Activated CD4-positive, alpha-beta T cell treated with anti-CD3 and anti-CD28 coated beads, Interleukin-2, amount 10 ng/mL, durations not matched to agents 7 days and 5 days (primary cell): ENCODE results near the gene GPR176. TPM values are rescaled to one million over a fixed set of nuclear protein-coding genes. Genes with fewer than 3 reads are reported as not detected.

Source experiments
- CTCF ChIA-PET: fragments of 350-600 bp; sonication (Branson Sonifier 250); formaldehyde crosslinking; loops from one replicate; lab custom pipeline; 2021; ENCODE audit warnings: antibody characterized with exemption; lab: Charles Lee
- POLR2A ChIA-PET: fragments of 350-600 bp; sonication (Branson Sonifier 250); formaldehyde crosslinking; loops from one replicate; lab custom pipeline; 2021; ENCODE audit warnings: antibody characterized with exemption; lab: Charles Lee
- DNase-seq: peaks from one replicate; pipeline ENCODE4 v3.0.0-alpha.2; 2020
- H3K27ac Mint-ChIP-seq: one replicate; pipeline ENCODE4 v1.8.0; 2021; ENCODE audit warnings: mild to moderate bottlenecking, moderate library complexity, mixed read lengths
- H3K27me3 Mint-ChIP-seq: one replicate; pipeline ENCODE4 v1.8.0; 2021; ENCODE audit warnings: mixed read lengths
- H3K36me3 Mint-ChIP-seq: one replicate; pipeline ENCODE4 v1.8.0; 2021; ENCODE audit warnings: low read depth, mixed read lengths
- H3K4me1 Mint-ChIP-seq: one replicate; pipeline ENCODE4 v1.8.0; 2021; ENCODE audit warnings: mixed read lengths
- H3K4me3 Mint-ChIP-seq: one replicate; pipeline ENCODE4 v1.8.0; 2021; ENCODE audit warnings: mild to moderate bottlenecking, moderate library complexity, mixed read lengths
- H3K9me3 Mint-ChIP-seq: one replicate; pipeline ENCODE4 v1.8.0; 2021; ENCODE audit warnings: mixed read lengths
- total RNA-seq, 2 experiments: library from RNA; stranded (reverse); gene quantifications; one replicate each; pipeline ENCODE4 v1.2.3, GENCODE V29; 2021

The GPR176 gene
- total RNA-seq, 2 experiments from 2014 or later: not detected

GRCh38 chr15:39931615-39932014 is 11.5 kb upstream of the GPR176 start:
- Mint-ChIP-seq H3K27ac (no peak overlapping the region), H3K4me3 (no peak overlapping the region), H3K9me3 (no peaks in the 10 kb centered on the region), H3K4me1 (peaks cover 32% of the 10 kb centered on the region), H3K27me3 (peaks cover 6% of the 10 kb centered on the region), H3K36me3 (peaks cover 13% of the 10 kb centered on the region)
- ChIA-PET CTCF (interaction anchor here (1.0 to 1.3 kb wide), 3 partner anchors 8 to 12 kb away, joined by 3 to 4 read pairs (median 4); no protein-coding TSS in a partner anchor), POLR2A (no interaction called here)
- DNase-seq: no peak

- POLR2A ChIA-PET: no interaction called here
- no peak for DNase-seq
- Mint-ChIP-seq H3K4me1 (peaks cover 17% of the 10 kb centered on the region), H3K4me3 (no peak overlapping the region), H3K9me3 (peaks cover under 1% of the 10 kb centered on the region), H3K36me3 (peaks cover under 1% of the 10 kb centered on the region), H3K27ac (no peak overlapping the region), H3K27me3 (peaks cover 4% of the 10 kb centered on the region)
- CTCF ChIA-PET: no interaction called here
These were observed 6.5 kb upstream of the GPR176 start for GRCh38 chr15:39926526-39926925.

DNA sequence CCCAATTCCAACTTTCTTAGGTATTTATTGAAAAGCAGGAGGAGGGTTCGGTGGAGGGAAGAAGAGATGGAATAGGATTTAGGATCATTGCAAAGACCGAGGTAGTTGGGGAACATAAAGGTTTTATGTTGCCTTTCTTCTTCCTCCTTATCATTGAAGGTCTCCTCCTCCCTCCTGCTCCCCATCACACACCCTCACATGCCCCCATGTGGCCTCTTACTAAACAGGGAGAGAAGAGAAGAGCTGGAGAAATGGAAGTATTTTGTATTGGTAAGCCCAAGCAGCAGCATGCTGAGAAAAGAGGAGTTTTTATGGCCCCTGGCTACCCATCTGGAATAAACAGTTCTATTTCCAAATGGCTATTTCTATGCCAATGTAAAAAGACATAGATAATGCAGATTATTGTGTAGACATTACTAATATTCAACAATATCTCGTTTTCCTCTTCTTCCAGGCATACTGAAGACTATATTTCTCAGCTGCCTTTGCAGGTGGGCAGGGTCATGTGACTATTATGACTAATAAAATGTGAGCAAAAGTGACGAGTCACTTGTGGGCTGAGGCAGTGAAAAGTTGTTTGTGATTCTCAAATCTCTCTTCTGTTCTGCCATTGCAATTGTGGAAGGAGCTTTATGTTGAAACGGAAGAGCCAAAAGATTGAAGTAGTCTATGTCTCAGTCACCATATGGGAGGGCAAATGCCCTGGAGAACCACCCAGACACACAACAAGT is 5.2 kb upstream of the GPR176 start:
- no peak overlapping the region for H3K27ac Mint-ChIP-seq
- ChIA-PET POLR2A (no interaction called here), CTCF (no interaction called here)
- H3K27me3 Mint-ChIP-seq: peaks cover 9% of the 10 kb centered on the region
- peaks cover 23% of the 10 kb centered on the region for H3K4me1 Mint-ChIP-seq
- H3K36me3 Mint-ChIP-seq: peaks cover 6% of the 10 kb centered on the region
- H3K9me3 Mint-ChIP-seq: peaks cover 6% of the 10 kb centered on the region
- DNase-seq: no peak
- H3K4me3 Mint-ChIP-seq: no peak overlapping the region

DNA sequence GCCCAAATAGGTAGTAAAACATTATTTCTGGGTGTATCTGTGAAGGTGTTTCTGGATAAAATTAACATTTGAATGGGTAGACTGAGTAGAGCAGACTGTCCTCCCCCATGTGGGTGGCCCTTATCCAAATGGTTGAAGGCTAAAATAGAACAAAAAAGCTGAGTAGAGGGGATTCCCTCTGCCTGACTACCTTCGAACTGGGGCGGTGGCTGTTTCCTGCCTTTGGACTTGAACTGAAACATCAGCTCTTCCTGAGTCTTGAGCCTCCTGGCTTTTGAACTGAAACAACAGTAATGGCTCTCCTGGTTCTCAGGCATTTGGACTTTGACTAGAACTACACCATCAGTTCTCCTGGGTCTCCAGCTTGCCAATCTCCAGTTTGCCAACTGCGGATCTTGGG is 4.4 kb upstream of the GPR176 start:
- H3K27ac Mint-ChIP-seq: no peak overlapping the region
- H3K9me3 Mint-ChIP-seq: peaks cover 6% of the 10 kb centered on the region
- peaks cover 6% of the 10 kb centered on the region for H3K36me3 Mint-ChIP-seq
- peaks cover 24% of the 10 kb centered on the region for H3K4me1 Mint-ChIP-seq
- POLR2A ChIA-PET: no interaction called here
- no peak for DNase-seq
- CTCF ChIA-PET: no interaction called here
- H3K27me3 Mint-ChIP-seq: peaks cover 7% of the 10 kb centered on the region
- no peak overlapping the region for H3K4me3 Mint-ChIP-seq

GRCh38 chr15:39922462-39923092 is 2.5 kb upstream of the GPR176 start:
- CTCF ChIA-PET: interaction anchor here (0.6 to 1.2 kb wide), 2 partner anchors 10 to 376 kb away, joined by 4 to 5 read pairs; no protein-coding TSS in a partner anchor
- Mint-ChIP-seq H3K4me1 (peaks cover 25% of the 10 kb centered on the region), H3K4me3 (no peak overlapping the region), H3K36me3 (peaks cover 6% of the 10 kb centered on the region), H3K27ac (no peak overlapping the region), H3K9me3 (peaks cover 6% of the 10 kb centered on the region), H3K27me3 (peaks cover 25% of the 10 kb centered on the region)
- POLR2A ChIA-PET: no interaction called here
- no peak for DNase-seq

GRCh38 chr15:39921274-39921638 is 1.2 kb upstream of the GPR176 start:
- peak overlapping the region; percentile 75 for H3K27ac Mint-ChIP-seq

GRCh38 chr15:39920510-39921273 is 626 bp upstream of the GPR176 start:
- ChIA-PET CTCF (interaction anchor here (1.0 to 1.5 kb wide), 2 partner anchors 11 to 14 kb away, joined by 3 to 4 read pairs; no protein-coding TSS in a partner anchor), POLR2A (no interaction called here)
- Mint-ChIP-seq H3K4me3 (peak overlapping the region; percentile 81), H3K36me3 (peaks cover 6% of the 10 kb centered on the region), H3K4me1 (peaks cover 24% of the 10 kb centered on the region), H3K27ac (peak overlapping the region; percentile 75), H3K27me3 (peaks cover 39% of the 10 kb centered on the region), H3K9me3 (peaks cover 6% of the 10 kb centered on the region)
- DNase-seq: peak; percentile 69

More at GRCh38 chr15:39921274-39921638, 1.2 kb upstream of the GPR176 start:
- no peak for DNase-seq
- POLR2A ChIA-PET: no interaction called here
- Mint-ChIP-seq H3K4me3 (peak overlapping the region; percentile 81), H3K4me1 (peaks cover 25% of the 10 kb centered on the region), H3K36me3 (peaks cover 6% of the 10 kb centered on the region), H3K27me3 (peaks cover 36% of the 10 kb centered on the region), H3K9me3 (peaks cover 6% of the 10 kb centered on the region)
- CTCF ChIA-PET: interaction anchor here (1.0 to 1.5 kb wide), 2 partner anchors 10 to 13 kb away, joined by 3 to 4 read pairs; no protein-coding TSS in a partner anchor

DNA sequence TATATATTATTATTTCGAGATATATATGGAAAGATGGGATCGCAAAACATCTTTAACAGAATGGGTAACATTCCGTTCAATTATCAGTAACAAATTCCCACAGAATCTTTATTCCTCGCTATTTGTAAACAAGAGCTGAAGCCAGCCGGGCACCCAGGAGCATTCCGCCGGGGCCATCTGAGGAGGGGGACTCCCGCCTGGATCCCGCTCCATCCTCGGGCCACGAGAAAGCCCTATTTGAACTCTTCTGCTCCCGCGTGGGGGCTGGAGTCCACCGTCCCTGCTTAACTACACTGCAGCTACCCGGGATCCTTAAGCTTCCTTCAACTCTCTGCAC is 687 bp downstream of the GPR176 start:
- ChIA-PET CTCF (no interaction called here), POLR2A (no interaction called here)
- Mint-ChIP-seq H3K4me3 (peak overlapping the region; percentile 10), H3K27ac (no peak overlapping the region), H3K27me3 (peaks cover 48% of the 10 kb centered on the region), H3K36me3 (peaks cover 6% of the 10 kb centered on the region), H3K4me1 (peaks cover 18% of the 10 kb centered on the region), H3K9me3 (peaks cover 12% of the 10 kb centered on the region)
- no peak for DNase-seq

DNA sequence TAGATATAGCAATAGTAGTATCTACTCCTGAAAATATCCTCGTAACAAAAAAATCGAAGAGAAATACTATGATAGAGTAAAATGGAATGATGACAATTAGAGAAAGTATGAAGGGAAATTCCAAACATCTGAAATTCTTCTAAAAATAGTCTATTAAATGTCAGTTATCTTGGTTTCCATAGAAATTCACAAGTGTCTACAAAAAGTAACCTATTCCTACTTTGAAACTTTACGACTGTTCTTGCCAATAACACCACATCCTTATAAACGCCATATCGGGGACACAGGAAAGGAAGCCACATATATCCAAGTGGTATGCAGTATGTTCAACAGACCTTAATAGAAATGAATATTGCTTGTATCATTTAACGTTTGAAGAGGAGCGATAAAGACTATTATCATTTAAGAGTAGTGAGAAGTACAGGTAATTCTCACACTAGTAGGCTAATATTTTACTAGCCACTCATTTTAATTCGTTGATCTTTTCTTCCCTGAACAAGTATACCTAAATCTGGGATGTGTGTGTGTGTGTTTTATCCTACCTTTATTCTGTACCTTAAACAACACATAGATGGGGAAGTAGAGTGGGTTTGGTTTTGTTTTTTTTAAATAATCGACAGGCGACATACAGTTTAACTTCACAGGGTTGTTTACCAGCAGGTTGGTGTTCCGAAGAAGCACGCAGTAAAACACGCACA is 1.2 kb downstream of the GPR176 start:
- DNase-seq: no peak
- peaks cover 15% of the 10 kb centered on the region for H3K4me1 Mint-ChIP-seq
- H3K27ac Mint-ChIP-seq: no peak overlapping the region
- CTCF ChIA-PET: interaction anchor here (1.1 kb wide), 1 partner anchor 112 kb away, joined by 3 read pairs; no protein-coding TSS in a partner anchor
- POLR2A ChIA-PET: no interaction called here
- peaks cover 12% of the 10 kb centered on the region for H3K9me3 Mint-ChIP-seq
- H3K36me3 Mint-ChIP-seq: peaks cover 6% of the 10 kb centered on the region
- peaks cover 48% of the 10 kb centered on the region for H3K27me3 Mint-ChIP-seq
- H3K4me3 Mint-ChIP-seq: peak overlapping the region; percentile 10

DNA sequence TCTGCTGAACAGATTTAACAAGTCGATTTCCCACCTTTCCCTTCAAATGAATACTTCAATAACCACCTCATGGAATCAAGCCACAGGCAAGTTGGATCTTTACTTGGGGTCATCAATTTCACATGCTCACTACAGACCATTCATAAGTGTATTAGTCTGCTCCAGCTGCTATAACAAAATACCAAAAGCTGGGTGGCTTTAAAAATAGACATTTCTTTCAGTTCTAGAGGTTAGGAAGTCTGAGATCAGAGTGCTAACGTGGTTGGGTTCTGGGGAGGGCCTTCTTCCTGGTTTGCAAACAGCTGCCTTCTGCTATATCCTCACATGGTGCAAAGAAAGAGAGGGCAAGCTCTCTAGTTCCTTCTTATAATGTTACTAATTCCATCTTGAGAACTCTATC is 5.1 kb downstream of the GPR176 start:
- CTCF ChIA-PET: interaction anchor here (1.0 kb wide), 1 partner anchor 18 kb away, joined by 3 read pairs; no protein-coding TSS in a partner anchor
- no peak overlapping the region for H3K27ac Mint-ChIP-seq

GRCh38 chr15:39909007-39909406 is 11.1 kb downstream of the GPR176 start:
- peaks cover 8% of the 10 kb centered on the region for H3K27me3 Mint-ChIP-seq
- H3K9me3 Mint-ChIP-seq: no peaks in the 10 kb centered on the region
- H3K36me3 Mint-ChIP-seq: no peaks in the 10 kb centered on the region
- CTCF ChIA-PET: no interaction called here
- POLR2A ChIA-PET: no interaction called here
- H3K4me3 Mint-ChIP-seq: no peak overlapping the region
- H3K27ac Mint-ChIP-seq: no peak overlapping the region
- no peak for DNase-seq
- H3K4me1 Mint-ChIP-seq: no peaks in the 10 kb centered on the region

More for the DNA sequence above, 5.1 kb downstream of the GPR176 start:
- Mint-ChIP-seq H3K36me3 (no peaks in the 10 kb centered on the region), H3K27me3 (peaks cover 43% of the 10 kb centered on the region), H3K4me1 (peaks cover 8% of the 10 kb centered on the region), H3K4me3 (no peak overlapping the region), H3K9me3 (peaks cover 6% of the 10 kb centered on the region)
- POLR2A ChIA-PET: no interaction called here
- no peak for DNase-seq

GRCh38 chr15:39908186-39908585 is 11.9 kb downstream of the GPR176 start:
- H3K9me3 Mint-ChIP-seq: no peaks in the 10 kb centered on the region
- H3K4me3 Mint-ChIP-seq: no peak overlapping the region
- no peak overlapping the region for H3K27ac Mint-ChIP-seq
- no peaks in the 10 kb centered on the region for H3K36me3 Mint-ChIP-seq
- no peaks in the 10 kb centered on the region for H3K4me1 Mint-ChIP-seq
- CTCF ChIA-PET: interaction anchor here (1.2 kb wide), 1 partner anchor 11 kb away, joined by 3 read pairs; no protein-coding TSS in a partner anchor
- no peak for DNase-seq
- POLR2A ChIA-PET: interaction anchor here (0.6 kb wide), 1 partner anchor 1818 kb away, joined by 3 read pairs; no protein-coding TSS in a partner anchor
- peaks cover 8% of the 10 kb centered on the region for H3K27me3 Mint-ChIP-seq
